Cardiac muscle cell (in vitro differentiated cells and primary cell): ENCODE data around the gene GAB2. TPM values are rescaled to one million over a fixed set of nuclear protein-coding genes. Genes with fewer than 3 reads are reported as not detected.

Experiments
- DNase-seq, 2 donors: peaks; one replicate each; pipeline versions ENCODE4 v3.0.0 to v3.0.0-alpha.2; 2010 to 2017; ENCODE audit warnings: low read depth in 1 of 2, low spot score in 1 of 2
- H3K27ac ChIP-seq: fragments of 200-600 bp; sonication (generic); 2 replicates; pipeline ENCODE4 v1.5.1; 2016
- H3K27me3 ChIP-seq: fragments of 200-600 bp; sonication (generic); 2 replicates; pipeline ENCODE4 v1.6.0; 2016; ENCODE audit warnings: control low read depth
- H3K36me3 ChIP-seq: fragments of 200-600 bp; sonication (generic); 2 replicates; pipeline ENCODE4 v1.5.1; 2016; ENCODE audit warnings: control low read depth
- H3K4me1 ChIP-seq: fragments of 200-600 bp; sonication (generic); 2 replicates; pipeline ENCODE4 v1.8.1; 2017; ENCODE audit warnings: low read depth, mild to moderate bottlenecking, mixed run types
- H3K4me3 ChIP-seq: fragments of 200-600 bp; sonication (generic); 2 replicates; pipeline ENCODE4 v1.5.1; 2016; ENCODE audit warnings: mild to moderate bottlenecking
- H3K9me3 ChIP-seq: fragments of 200-600 bp; sonication (generic); 2 replicates; pipeline ENCODE4 v1.5.1; 2017; ENCODE audit warnings: low read depth, mild to moderate bottlenecking, control low read depth
- polyA plus RNA-seq: library from polyadenylated mRNA; unstranded; fragments of >200 nt; fragmentation: Nextera tagmentation; extraction: Ambion mirVana; gene quantifications from 2 replicates; pipeline ENCODE4 v1.2.1, GENCODE V29; 2016
- total RNA-seq: library from RNA; depleted of rRNA; stranded (reverse); fragments of >200 nt; gene quantifications from 2 replicates; pipeline ENCODE4 v1.2.3, GENCODE V29; 2016
- TF ChIP-seq, protein P1 (sequence below): IDR thresholded peaks from 2 replicates; pipeline ENCODE4 v1.5.1; 2012; ENCODE audit warnings: low read depth, mild to moderate bottlenecking, low read length

GAB2 gene
- total and polyA plus RNA-seq, 2 experiments from 2014 or later: 5.3 to 18.0 TPM

DNA sequence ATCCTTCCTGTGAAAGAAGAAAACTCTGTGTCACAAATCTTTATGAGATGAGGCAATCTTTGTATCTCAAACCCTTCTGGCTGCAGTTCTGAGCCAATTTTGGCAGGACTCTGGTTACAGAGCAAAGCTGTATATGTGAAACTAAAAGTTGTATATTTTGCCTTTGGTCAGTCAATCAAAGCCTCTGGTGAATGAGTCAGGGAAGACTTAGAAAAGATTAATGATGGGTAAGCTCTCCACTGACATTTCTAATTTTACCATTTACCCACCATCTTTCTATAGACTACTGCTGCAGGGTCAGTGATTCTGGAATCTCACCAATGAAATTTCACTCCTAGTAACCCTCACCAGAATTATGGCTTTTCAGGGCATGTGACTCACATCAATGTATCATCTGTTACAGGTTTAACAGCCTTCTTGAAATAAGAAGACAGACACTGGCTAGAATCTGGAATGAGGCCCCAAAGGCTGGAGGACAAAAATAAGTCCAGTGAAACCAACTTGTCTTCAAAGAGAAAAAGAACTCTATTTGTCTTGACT, 185.6 kb downstream of the GAB2 start:
- H3K4me1 ChIP-seq: peaks cover 9% of the 10 kb centered on the region
- H3K36me3 ChIP-seq: no peaks in the 10 kb centered on the region
- H3K27ac ChIP-seq: no peak overlapping the region
- no peaks in the 10 kb centered on the region for H3K9me3 ChIP-seq
- TF ChIP-seq, protein P1, sequence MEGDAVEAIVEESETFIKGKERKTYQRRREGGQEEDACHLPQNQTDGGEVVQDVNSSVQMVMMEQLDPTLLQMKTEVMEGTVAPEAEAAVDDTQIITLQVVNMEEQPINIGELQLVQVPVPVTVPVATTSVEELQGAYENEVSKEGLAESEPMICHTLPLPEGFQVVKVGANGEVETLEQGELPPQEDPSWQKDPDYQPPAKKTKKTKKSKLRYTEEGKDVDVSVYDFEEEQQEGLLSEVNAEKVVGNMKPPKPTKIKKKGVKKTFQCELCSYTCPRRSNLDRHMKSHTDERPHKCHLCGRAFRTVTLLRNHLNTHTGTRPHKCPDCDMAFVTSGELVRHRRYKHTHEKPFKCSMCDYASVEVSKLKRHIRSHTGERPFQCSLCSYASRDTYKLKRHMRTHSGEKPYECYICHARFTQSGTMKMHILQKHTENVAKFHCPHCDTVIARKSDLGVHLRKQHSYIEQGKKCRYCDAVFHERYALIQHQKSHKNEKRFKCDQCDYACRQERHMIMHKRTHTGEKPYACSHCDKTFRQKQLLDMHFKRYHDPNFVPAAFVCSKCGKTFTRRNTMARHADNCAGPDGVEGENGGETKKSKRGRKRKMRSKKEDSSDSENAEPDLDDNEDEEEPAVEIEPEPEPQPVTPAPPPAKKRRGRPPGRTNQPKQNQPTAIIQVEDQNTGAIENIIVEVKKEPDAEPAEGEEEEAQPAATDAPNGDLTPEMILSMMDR: no peak
- DNase-seq: peak in 1 of 2 donors; percentile 67
- no peaks in the 10 kb centered on the region for H3K27me3 ChIP-seq
- H3K4me3 ChIP-seq: no peak overlapping the region

DNA sequence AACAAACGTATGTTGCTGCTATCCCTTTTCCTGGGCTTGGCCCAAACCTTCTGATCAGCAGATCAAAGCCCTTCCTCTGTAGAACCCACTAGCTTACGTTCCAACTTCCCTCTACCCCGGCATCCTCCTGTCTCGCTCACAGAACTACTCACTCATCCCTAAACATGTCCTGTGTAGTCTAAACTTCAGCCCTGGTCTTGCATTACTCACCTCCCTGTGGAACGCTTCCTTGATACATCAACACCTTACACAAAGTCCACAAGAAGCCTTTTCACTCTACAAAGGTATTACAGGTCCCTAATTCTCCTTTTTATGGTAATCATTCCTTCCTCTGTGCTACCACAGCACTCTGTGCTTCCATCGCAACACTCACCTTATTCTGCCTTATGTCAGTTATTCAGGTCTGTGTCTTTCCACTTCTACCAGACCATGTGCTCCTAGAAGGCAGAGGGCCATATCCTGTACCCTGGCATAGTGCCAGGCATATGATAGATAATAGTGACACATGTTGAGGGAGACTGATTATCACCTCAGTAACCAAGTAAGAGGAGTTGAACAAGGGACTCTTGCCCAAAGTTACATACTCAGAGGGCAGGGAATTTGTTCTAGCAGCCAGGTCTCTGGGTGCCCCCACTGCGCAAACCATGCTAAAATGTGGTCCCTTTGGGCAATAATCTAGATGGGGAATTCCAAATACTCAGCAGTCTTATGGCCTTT, 187.3 kb downstream of the GAB2 start:
- Histone ChIP-seq H3K4me1 (peaks cover 9% of the 10 kb centered on the region), H3K9me3 (no peaks in the 10 kb centered on the region), H3K4me3 (no peak overlapping the region), H3K27me3 (no peaks in the 10 kb centered on the region), H3K36me3 (no peaks in the 10 kb centered on the region), H3K27ac (peak overlapping the region; percentile 5)
- TF ChIP-seq, protein P1: no peak
- DNase-seq: peak in 1 of 2 donors; percentile 26

DNA sequence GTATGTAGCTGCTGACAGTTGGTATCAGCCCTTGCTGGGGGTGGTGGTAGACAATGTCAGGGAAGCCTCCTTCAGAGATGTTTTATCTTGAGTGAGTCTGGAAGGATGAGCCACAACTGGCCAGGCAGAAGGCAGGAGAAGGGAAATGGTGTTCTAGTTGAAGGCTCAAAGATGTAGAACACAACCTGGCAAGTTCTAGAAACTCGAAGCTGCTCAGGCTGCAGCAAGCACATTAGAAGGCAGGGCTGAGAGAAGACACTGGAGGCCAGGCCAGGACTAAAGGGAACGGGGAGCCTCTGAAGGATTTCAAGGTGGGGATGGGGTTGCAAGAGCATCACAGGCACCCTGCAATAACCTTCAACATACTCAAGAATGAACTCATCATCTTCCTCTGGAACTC, 188.5 kb downstream of the GAB2 start:
- H3K9me3 ChIP-seq: no peaks in the 10 kb centered on the region
- DNase-seq: no peak
- peaks cover 6% of the 10 kb centered on the region for H3K36me3 ChIP-seq
- H3K4me3 ChIP-seq: no peak overlapping the region
- peaks cover 9% of the 10 kb centered on the region for H3K4me1 ChIP-seq
- H3K27ac ChIP-seq: no peak overlapping the region
- TF ChIP-seq, protein P1: no peak
- H3K27me3 ChIP-seq: no peaks in the 10 kb centered on the region

DNA sequence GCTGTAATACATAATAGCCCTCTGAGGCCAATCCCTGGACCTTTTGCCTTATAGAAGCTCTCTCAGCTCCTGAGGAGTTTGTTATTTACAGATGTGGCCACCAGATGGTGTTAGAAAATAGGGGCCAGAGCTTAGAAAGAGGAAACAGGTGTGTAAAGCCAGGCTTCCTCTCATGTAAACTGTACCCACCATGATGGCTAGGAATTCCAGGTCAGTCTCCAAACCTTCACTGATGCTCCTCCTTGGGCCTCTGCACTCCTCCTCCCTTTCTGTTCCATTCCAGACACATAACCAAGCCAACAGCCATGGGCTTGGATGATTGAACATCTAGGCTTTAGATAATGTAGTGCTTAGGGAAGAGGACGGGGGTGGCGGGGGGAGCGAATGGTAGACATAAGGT, 189.2 kb downstream of the GAB2 start:
- H3K4me1 ChIP-seq: peaks cover 9% of the 10 kb centered on the region
- H3K4me3 ChIP-seq: no peak overlapping the region
- peak; percentile 66 to 74 for DNase-seq
- TF ChIP-seq, protein P1: peak; percentile 67
- H3K27ac ChIP-seq: no peak overlapping the region
- no peaks in the 10 kb centered on the region for H3K27me3 ChIP-seq
- H3K9me3 ChIP-seq: no peaks in the 10 kb centered on the region
- H3K36me3 ChIP-seq: peaks cover 6% of the 10 kb centered on the region

DNA sequence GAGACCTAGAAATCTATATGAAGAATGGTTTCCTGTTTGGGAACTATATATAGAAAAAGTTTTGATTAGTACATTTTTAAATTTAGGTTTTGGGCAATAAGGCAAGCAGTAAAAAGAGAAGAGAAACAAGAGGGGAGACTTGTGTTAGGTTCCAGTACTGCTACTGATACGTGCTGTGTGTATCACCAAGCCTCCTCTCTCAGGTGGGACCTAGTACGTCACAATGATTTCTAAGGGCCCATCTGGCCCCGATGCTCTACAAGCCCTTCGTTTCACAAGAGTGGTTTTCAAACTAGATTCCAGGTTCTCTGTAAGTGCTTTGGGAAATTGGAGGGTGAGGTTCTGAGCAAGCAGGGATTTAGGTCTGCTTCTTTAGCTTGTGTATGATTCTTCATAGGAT, 189.7 kb downstream of the GAB2 start:
- H3K36me3 ChIP-seq: peaks cover 6% of the 10 kb centered on the region
- TF ChIP-seq, protein P1: no peak
- H3K27me3 ChIP-seq: no peaks in the 10 kb centered on the region
- DNase-seq: no peak
- H3K27ac ChIP-seq: no peak overlapping the region
- no peaks in the 10 kb centered on the region for H3K9me3 ChIP-seq
- no peak overlapping the region for H3K4me3 ChIP-seq
- peaks cover 9% of the 10 kb centered on the region for H3K4me1 ChIP-seq
